Measurements from ENCODE around the gene KCNH5.

DNA sequence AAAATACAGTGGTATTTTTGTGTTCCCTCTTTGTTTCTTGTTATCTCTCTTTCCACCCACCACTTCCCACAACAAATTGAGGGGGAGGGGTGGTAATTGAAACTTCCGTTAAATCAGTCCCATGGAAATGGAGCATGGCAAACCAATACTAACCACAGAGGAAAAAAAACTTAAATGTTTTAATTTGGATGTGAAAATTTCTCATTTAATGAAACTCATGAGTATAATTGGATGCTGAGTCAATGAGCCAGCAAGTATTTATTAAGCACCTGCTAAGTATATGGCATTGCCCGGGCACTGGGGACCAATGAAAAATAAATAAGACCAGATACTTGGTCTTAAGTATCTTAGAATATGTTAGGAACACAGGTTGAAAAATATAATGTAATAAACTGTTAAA is 147.5 kb downstream of the KCNH5 start:
- no peak for TF ChIP-seq ETV6 (CRISPR knock-in tag; IDR thresholded peaks at IDR 0.05)
- TF ChIP-seq, protein P1, sequence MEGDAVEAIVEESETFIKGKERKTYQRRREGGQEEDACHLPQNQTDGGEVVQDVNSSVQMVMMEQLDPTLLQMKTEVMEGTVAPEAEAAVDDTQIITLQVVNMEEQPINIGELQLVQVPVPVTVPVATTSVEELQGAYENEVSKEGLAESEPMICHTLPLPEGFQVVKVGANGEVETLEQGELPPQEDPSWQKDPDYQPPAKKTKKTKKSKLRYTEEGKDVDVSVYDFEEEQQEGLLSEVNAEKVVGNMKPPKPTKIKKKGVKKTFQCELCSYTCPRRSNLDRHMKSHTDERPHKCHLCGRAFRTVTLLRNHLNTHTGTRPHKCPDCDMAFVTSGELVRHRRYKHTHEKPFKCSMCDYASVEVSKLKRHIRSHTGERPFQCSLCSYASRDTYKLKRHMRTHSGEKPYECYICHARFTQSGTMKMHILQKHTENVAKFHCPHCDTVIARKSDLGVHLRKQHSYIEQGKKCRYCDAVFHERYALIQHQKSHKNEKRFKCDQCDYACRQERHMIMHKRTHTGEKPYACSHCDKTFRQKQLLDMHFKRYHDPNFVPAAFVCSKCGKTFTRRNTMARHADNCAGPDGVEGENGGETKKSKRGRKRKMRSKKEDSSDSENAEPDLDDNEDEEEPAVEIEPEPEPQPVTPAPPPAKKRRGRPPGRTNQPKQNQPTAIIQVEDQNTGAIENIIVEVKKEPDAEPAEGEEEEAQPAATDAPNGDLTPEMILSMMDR (IDR thresholded peaks at IDR 0.05), result no peak
- TF ChIP-seq JUN (CRISPR knock-in tag; IDR thresholded peaks at IDR 0.05), result no peak
- no peak for TF ChIP-seq ZNF138 (CRISPR knock-in tag; conservative IDR thresholded peaks at IDR 0.05)
- TF ChIP-seq, protein P2, sequence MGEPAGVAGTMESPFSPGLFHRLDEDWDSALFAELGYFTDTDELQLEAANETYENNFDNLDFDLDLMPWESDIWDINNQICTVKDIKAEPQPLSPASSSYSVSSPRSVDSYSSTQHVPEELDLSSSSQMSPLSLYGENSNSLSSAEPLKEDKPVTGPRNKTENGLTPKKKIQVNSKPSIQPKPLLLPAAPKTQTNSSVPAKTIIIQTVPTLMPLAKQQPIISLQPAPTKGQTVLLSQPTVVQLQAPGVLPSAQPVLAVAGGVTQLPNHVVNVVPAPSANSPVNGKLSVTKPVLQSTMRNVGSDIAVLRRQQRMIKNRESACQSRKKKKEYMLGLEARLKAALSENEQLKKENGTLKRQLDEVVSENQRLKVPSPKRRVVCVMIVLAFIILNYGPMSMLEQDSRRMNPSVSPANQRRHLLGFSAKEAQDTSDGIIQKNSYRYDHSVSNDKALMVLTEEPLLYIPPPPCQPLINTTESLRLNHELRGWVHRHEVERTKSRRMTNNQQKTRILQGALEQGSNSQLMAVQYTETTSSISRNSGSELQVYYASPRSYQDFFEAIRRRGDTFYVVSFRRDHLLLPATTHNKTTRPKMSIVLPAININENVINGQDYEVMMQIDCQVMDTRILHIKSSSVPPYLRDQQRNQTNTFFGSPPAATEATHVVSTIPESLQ (CRISPR knock-in tag; IDR thresholded peaks at IDR 0.05), result no peak
- TF ChIP-seq, protein P3, sequence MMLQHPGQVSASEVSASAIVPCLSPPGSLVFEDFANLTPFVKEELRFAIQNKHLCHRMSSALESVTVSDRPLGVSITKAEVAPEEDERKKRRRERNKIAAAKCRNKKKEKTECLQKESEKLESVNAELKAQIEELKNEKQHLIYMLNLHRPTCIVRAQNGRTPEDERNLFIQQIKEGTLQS (CRISPR knock-in tag; conservative IDR thresholded peaks at IDR 0.05), result no peak
